ENCODE measurements around the gene ADGRV1. TPM values are rescaled to one million over a fixed set of nuclear protein-coding genes. Genes with fewer than 3 reads are reported as not detected.

Gene ADGRV1
- polyA plus RNA-seq, 1 of the 3 experiments (the other 2 are of a cell fraction) = 0.23 TPM

DNA sequence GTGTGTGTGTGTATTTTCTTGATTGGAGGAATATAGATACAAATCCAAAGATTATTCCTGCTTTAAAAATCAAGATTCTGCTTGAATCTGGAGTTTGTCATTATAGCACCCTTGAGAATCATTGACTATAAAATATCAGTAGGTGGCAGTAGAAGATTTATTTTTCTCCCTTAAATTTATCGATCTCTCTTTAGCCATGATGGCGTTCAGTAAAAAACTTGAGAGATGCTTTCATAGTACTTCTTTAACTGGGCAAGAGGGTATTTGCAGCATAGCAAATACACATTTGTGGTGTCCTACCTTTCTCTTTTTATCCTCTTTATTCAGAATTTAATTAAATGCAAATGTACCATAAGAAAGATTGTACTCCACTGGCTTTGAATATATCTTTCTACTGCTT, 307.7 kb downstream of the ADGRV1 start:
- no peaks in the 10 kb centered on the region for H3K27me3 ChIP-seq (ENCODE audit: insufficient read depth)
- CTCF ChIA-PET = interaction anchor here (0.6 to 8.1 kb wide), 28 partner anchors 9 to 569 kb away, joined by 3 to 118 read pairs (median 4); partner anchors contain the start of gene ARRDC3
- WGBS (ENCODE audit: low lambda C conversion rate) = 5% methylated on average over 2 of the region's 2 CpGs

More for the DNA sequence above, 307.7 kb downstream of the ADGRV1 start:
- H3K9me3 ChIP-seq = no peaks in the 10 kb centered on the region
- H3K79me2 ChIP-seq (ENCODE audit: insufficient read depth) = no peaks in the 10 kb centered on the region
- POLR2A ChIA-PET = interaction anchor here (1.0 kb wide), 1 partner anchor 517 kb away, joined by 3 read pairs; the partner anchor contains the start of gene ARRDC3
- no peaks in the 10 kb centered on the region for H3F3A ChIP-seq (replicated peaks; ENCODE audit: insufficient read depth)
- H4K20me1 ChIP-seq (ENCODE audit: insufficient read depth) = no peaks in the 10 kb centered on the region
- DNase-seq = peak; percentile 48
- H3K36me3 ChIP-seq (replicated peaks in 1 of 2; ENCODE audit: control insufficient read depth in 1 of 2, insufficient read depth in 2 of 2, low read length in 1 of 2) = no peaks in the 10 kb centered on the region
- peaks cover 0 to 6% of the 10 kb centered on the region in 2 experiments; a peak in 2 of 4 replicates for H3K4me1 ChIP-seq (ENCODE audit: control insufficient read depth in 1 of 2, insufficient read depth in 2 of 2, low read depth in 1 of 2, low read length in 1 of 2)
- no peak overlapping the region; a peak in 1 of 4 replicates for H3K4me3 ChIP-seq (ENCODE audit: low read depth in 2 of 2, low read length in 1 of 2)
- TF ChIP-seq, protein P1, sequence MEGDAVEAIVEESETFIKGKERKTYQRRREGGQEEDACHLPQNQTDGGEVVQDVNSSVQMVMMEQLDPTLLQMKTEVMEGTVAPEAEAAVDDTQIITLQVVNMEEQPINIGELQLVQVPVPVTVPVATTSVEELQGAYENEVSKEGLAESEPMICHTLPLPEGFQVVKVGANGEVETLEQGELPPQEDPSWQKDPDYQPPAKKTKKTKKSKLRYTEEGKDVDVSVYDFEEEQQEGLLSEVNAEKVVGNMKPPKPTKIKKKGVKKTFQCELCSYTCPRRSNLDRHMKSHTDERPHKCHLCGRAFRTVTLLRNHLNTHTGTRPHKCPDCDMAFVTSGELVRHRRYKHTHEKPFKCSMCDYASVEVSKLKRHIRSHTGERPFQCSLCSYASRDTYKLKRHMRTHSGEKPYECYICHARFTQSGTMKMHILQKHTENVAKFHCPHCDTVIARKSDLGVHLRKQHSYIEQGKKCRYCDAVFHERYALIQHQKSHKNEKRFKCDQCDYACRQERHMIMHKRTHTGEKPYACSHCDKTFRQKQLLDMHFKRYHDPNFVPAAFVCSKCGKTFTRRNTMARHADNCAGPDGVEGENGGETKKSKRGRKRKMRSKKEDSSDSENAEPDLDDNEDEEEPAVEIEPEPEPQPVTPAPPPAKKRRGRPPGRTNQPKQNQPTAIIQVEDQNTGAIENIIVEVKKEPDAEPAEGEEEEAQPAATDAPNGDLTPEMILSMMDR (IDR thresholded peaks at IDR 0.05) = peak; percentile 59
- TF ChIP-seq RAD21 (IDR thresholded peaks at IDR 0.05; ENCODE audit: low read length) (peak; percentile 82), SMC3 (IDR thresholded peaks at IDR 0.05; ENCODE audit: low read depth, low read length) (peak; percentile 37), POLR2AphosphoS5 (IDR thresholded peaks at IDR 0.05; ENCODE audit: low read depth, low read length) (no peak), GABPA (IDR thresholded peaks at IDR 0.05; ENCODE audit: low read depth) (no peak), NFIC (IDR thresholded peaks at IDR 0.05; ENCODE audit: borderline replicate concordance) (no peak), JUND (IDR thresholded peaks at IDR 0.05) (no peak)
- TF ChIP-seq, protein P2, sequence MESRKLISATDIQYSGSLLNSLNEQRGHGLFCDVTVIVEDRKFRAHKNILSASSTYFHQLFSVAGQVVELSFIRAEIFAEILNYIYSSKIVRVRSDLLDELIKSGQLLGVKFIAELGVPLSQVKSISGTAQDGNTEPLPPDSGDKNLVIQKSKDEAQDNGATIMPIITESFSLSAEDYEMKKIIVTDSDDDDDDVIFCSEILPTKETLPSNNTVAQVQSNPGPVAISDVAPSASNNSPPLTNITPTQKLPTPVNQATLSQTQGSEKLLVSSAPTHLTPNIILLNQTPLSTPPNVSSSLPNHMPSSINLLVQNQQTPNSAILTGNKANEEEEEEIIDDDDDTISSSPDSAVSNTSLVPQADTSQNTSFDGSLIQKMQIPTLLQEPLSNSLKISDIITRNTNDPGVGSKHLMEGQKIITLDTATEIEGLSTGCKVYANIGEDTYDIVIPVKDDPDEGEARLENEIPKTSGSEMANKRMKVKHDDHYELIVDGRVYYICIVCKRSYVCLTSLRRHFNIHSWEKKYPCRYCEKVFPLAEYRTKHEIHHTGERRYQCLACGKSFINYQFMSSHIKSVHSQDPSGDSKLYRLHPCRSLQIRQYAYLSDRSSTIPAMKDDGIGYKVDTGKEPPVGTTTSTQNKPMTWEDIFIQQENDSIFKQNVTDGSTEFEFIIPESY (IDR thresholded peaks at IDR 0.05; ENCODE audit: borderline replicate concordance, low read depth) = no peak
- TF ChIP-seq, protein P3, sequence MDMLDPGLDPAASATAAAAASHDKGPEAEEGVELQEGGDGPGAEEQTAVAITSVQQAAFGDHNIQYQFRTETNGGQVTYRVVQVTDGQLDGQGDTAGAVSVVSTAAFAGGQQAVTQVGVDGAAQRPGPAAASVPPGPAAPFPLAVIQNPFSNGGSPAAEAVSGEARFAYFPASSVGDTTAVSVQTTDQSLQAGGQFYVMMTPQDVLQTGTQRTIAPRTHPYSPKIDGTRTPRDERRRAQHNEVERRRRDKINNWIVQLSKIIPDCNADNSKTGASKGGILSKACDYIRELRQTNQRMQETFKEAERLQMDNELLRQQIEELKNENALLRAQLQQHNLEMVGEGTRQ (IDR thresholded peaks at IDR 0.05; ENCODE audit: borderline replicate concordance, low read depth, low read length) = no peak
- no peak overlapping the region for H3K4me2 ChIP-seq
- no peak overlapping the region for H2AFZ ChIP-seq (ENCODE audit: low read depth)
- H3K27ac ChIP-seq (ENCODE audit: low read depth in 2 of 2, low read length in 1 of 2) = no peak overlapping the region; a peak in 1 of 4 replicates
- H3K9ac ChIP-seq = no peak overlapping the region
- no peaks in the 10 kb centered on the region for H3K9me2 ChIP-seq

Measured in SK-N-SH (cell line).